GM06990 (cell line): Measurements from ENCODE around the gene CTIF.

Experiments
- DNase-seq: peaks from one replicate; pipeline ENCODE4 v3.0.0-alpha.2; 2011; ENCODE audit not compliant: insufficient read length; ENCODE audit errors: extremely low read depth
- H3K27me3 ChIP-seq: replicated peaks from 2 replicates; pipeline ENCODE4 v1.6.0; 2011; ENCODE audit warnings: low read length; ENCODE audit not compliant: control insufficient read depth, insufficient read depth
- H3K36me3 ChIP-seq: 2 replicates; pipeline ENCODE4 v1.5.1; 2011; ENCODE audit warnings: low read length; ENCODE audit not compliant: control insufficient read depth, insufficient read depth
- H3K4me3 ChIP-seq: replicated peaks from 2 replicates; pipeline ENCODE4 v1.5.1; 2011; ENCODE audit warnings: low read depth, mild to moderate bottlenecking, control low read depth, low read length
- CTCF ChIP-seq: IDR thresholded peaks from 2 replicates; pipeline ENCODE4 v1.5.1; 2011; ENCODE audit warnings: low read length, control low read depth, mild to moderate bottlenecking, inconsistent platforms; ENCODE audit not compliant: insufficient read depth, poor library complexity, severe bottlenecking

CTIF gene

DNA sequence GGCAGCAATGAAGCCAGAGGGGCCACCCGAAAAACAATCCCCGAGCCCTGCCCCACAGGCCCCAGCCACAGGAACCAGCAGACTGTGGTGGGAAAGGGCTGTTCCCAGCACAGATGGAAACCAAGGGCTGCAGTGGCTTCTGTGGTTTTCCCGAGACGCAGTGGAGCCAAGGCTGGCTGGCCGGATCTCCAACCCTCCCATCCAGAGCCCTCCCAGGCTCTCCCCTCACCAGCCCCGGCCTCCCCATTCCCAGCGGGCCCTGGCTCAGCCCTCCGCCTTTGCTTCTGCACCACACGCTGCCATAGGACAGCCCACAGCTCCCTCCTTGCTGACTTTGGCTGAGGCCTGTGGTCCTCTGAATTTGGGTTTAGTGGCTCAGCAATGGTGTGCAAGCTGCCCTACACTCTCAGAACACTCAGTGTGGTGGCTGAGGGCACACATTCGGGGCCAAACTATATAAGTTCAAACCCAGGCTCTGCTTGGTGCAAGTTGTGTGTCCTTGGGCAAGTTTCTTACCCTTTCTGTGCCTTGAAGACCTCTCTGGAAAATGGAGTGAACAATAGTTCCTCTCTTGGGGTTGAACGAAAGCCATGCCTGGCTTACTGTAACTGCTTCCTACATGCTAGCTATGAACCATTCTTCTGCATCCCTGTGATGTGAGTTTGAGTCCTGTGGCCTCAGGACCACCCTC, 211.8 kb downstream of the CTIF start:
- H3K27me3 ChIP-seq = no peaks in the 10 kb centered on the region
- no peak overlapping the region for H3K4me3 ChIP-seq
- no peak for TF ChIP-seq CTCF
- no peaks in the 10 kb centered on the region for H3K36me3 ChIP-seq
- no peak for DNase-seq

GRCh38 chr18:48751727-48752468, 213.1 kb downstream of the CTIF start:
- DNase-seq = no peak
- H3K27me3 ChIP-seq = no peaks in the 10 kb centered on the region
- H3K36me3 ChIP-seq = no peaks in the 10 kb centered on the region
- no peak for TF ChIP-seq CTCF
- H3K4me3 ChIP-seq = no peak overlapping the region

DNA sequence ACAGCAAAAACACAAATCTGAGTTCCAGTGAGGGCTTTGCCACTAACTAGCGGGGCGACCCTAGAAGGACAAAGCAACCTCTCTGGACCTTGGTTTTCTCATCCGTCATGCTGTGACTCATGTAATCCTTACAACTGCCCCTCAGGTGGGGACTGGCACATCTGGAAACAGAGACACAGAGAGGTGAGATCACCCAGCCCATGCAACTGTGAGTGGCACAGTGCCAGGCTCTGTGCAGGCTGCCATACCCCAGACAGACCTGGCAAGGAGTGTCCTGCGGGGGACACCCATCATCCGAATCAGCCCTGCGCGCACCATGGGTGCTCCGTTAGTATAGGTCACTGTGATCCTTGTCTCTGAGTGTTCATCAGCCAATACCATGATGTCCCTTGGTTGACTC, 213.6 kb downstream of the CTIF start:
- Histone ChIP-seq H3K36me3 (no peaks in the 10 kb centered on the region), H3K27me3 (no peaks in the 10 kb centered on the region), H3K4me3 (no peak overlapping the region)
- no peak for DNase-seq
- TF ChIP-seq CTCF = no peak

- Histone ChIP-seq H3K4me3 (no peak overlapping the region), H3K27me3 (no peaks in the 10 kb centered on the region), H3K36me3 (no peaks in the 10 kb centered on the region)
- TF ChIP-seq CTCF = no peak
- no peak for DNase-seq
These were observed 214.1 kb downstream of the CTIF start for GRCh38 chr18:48752928-48753327.

DNA sequence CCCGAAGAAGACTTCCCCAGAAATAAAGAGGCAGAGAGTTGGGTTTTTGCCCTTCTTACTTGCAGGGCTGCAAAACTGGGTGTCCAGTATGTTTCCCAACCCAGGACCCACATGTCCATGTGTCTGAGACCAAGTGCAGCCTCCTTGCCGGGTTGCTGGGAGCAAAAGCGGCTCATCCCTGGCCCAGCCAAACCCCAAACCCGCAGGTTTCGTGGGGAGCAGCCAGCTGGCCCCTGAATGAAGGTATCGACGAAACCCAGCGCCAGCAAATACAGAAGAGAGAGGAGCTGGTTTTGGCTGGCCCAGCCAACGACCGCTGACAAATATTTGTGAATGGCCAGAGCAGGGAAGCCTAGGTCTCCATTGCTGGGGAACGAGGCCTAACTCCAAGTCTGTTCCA, 214.9 kb downstream of the CTIF start:
- Histone ChIP-seq H3K4me3 (no peak overlapping the region), H3K36me3 (no peaks in the 10 kb centered on the region), H3K27me3 (no peaks in the 10 kb centered on the region)
- no peak for TF ChIP-seq CTCF
- no peak for DNase-seq
